ENCODE measurements around the gene S100A2. TPM values are rescaled to one million over a fixed set of nuclear protein-coding genes. Genes with fewer than 3 reads are reported as not detected.
A peak's percentile ranks its signal among the peaks of the same experiment; 100 is the strongest.

S100A2 gene
- total RNA-seq, 4 donors from 2014 or later: 2.7 to 73.3 (median 14.2) TPM

GRCh38 chr1:153542956-153543711, 22.5 kb downstream of the S100A2 start:
- TF ChIP-seq POLR2A (IDR thresholded peaks at IDR 0.05) (no peak), EP300 (IDR thresholded peaks at IDR 0.05) (no peak), POLR2AphosphoS5 (IDR thresholded peaks at IDR 0.05) (no peak)
- TF ChIP-seq, protein P1, sequence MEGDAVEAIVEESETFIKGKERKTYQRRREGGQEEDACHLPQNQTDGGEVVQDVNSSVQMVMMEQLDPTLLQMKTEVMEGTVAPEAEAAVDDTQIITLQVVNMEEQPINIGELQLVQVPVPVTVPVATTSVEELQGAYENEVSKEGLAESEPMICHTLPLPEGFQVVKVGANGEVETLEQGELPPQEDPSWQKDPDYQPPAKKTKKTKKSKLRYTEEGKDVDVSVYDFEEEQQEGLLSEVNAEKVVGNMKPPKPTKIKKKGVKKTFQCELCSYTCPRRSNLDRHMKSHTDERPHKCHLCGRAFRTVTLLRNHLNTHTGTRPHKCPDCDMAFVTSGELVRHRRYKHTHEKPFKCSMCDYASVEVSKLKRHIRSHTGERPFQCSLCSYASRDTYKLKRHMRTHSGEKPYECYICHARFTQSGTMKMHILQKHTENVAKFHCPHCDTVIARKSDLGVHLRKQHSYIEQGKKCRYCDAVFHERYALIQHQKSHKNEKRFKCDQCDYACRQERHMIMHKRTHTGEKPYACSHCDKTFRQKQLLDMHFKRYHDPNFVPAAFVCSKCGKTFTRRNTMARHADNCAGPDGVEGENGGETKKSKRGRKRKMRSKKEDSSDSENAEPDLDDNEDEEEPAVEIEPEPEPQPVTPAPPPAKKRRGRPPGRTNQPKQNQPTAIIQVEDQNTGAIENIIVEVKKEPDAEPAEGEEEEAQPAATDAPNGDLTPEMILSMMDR (IDR thresholded peaks at IDR 0.05): no peak

GRCh38 chr1:153541641-153542590, 23.7 kb downstream of the S100A2 start:
- 50 to 66% methylated on average over 4 to 9 of the region's 13 CpGs for whole genome bisulfite sequencing, 2 donors (ENCODE audit: low coverage in 1 of 2)
- Histone ChIP-seq H3K4me3 (no peak overlapping the region), H3K36me3 (no peaks in the 10 kb centered on the region), H3K4me1 (peaks cover 5 to 58% (median 41%) of the 10 kb centered on the region in 3 donors), H3K27me3 (no peaks in the 10 kb centered on the region), H3K27ac (peak overlapping the region in 3 of 4 donors; percentile 48 to 90 (median 82)), H3K9me3 (no peaks in the 10 kb centered on the region)
- TF ChIP-seq POLR2A (IDR thresholded peaks at IDR 0.05): no peak
- no peak for TF ChIP-seq EP300 (IDR thresholded peaks at IDR 0.05)
- TF ChIP-seq, protein P1 (IDR thresholded peaks at IDR 0.05): no peak
- no peak for ATAC-seq

More at GRCh38 chr1:153542956-153543711, 22.5 kb downstream of the S100A2 start:
- Histone ChIP-seq H3K9me3 (no peaks in the 10 kb centered on the region), H3K4me3 (peak overlapping the region in 1 of 2 donors; percentile 54), H3K27me3 (no peaks in the 10 kb centered on the region), H3K27ac (peak overlapping the region in 3 of 4 donors; percentile 79 to 90 (median 82)), H3K4me1 (peaks cover 5 to 68% (median 54%) of the 10 kb centered on the region in 3 donors), H3K36me3 (no peaks in the 10 kb centered on the region)
- no peak for ATAC-seq
- WGBS, 2 donors (ENCODE audit: low coverage in 1 of 2): 58 to 86% methylated on average over 8 to 11 of the region's 13 CpGs

- no peak within 1 kb of the TSS for H3K4me3 ChIP-seq
- H3K27me3 ChIP-seq: no peaks in the 10 kb centered on the region
Observed at GRCh38 chr1:153540394-153541361, 25.0 kb downstream of the S100A2 start, which contains the start of gene S100A5. TSS of gene S100A5 (minus strand) at chr1:153540934. CDS start at chr1:153540191, 743 bp downstream.

More at GRCh38 chr1:153540394-153541361, 25.0 kb downstream of the S100A2 start, which contains the start of gene S100A5:
- no peaks in the 10 kb centered on the region for H3K36me3 ChIP-seq
- TF ChIP-seq EP300 (IDR thresholded peaks at IDR 0.05): no peak
- TF ChIP-seq POLR2A (IDR thresholded peaks at IDR 0.05): no peak
- TF ChIP-seq, protein P1 (IDR thresholded peaks at IDR 0.05): no peak
- TF ChIP-seq POLR2AphosphoS5 (IDR thresholded peaks at IDR 0.05): no peak
- no peak for ATAC-seq
- no peaks in the 10 kb centered on the region for H3K9me3 ChIP-seq
- H3K27ac ChIP-seq: peak within 1 kb of the TSS in 3 of 4 donors; percentile 48 to 90 (median 82)
- peaks cover 5 to 55% (median 34%) of the 10 kb centered on the region in 3 donors for H3K4me1 ChIP-seq
- WGBS, 2 donors (ENCODE audit: low coverage in 1 of 2): 80 to 88% methylated on average over 1 to 4 of the region's 11 CpGs
